Activated CD4-positive, alpha-beta memory T cell treated with anti-CD3 and anti-CD28 coated beads for 36 hours (primary cell): ENCODE data around the gene ARHGEF11. TPM values are rescaled to one million over a fixed set of nuclear protein-coding genes. Genes with fewer than 3 reads are reported as not detected.
A peak's percentile ranks its signal among the peaks of the same experiment; 100 is the strongest.

ENCODE experiments used
- CTCF ChIA-PET: fragments of 350-600 bp; sonication (Branson Sonifier 250); formaldehyde crosslinking; loops from one replicate; lab custom pipeline; 2021; ENCODE audit warnings: antibody characterized with exemption, inconsistent platforms; lab: Charles Lee
- POLR2A ChIA-PET: fragments of 350-600 bp; sonication (Branson Sonifier 250); formaldehyde crosslinking; loops from one replicate; lab custom pipeline; 2021; ENCODE audit warnings: antibody characterized with exemption; lab: Charles Lee
- DNase-seq: peaks from one replicate; pipeline ENCODE4 v3.0.0-alpha.2; 2020
- H3K27ac Mint-ChIP-seq: one replicate; pipeline ENCODE4 v1.8.0; 2021; ENCODE audit warnings: mixed read lengths
- H3K27me3 Mint-ChIP-seq: one replicate; pipeline ENCODE4 v1.8.0; 2021; ENCODE audit warnings: mixed read lengths
- H3K36me3 Mint-ChIP-seq: one replicate; pipeline ENCODE4 v1.8.0; 2021; ENCODE audit warnings: mixed read lengths
- H3K4me1 Mint-ChIP-seq: one replicate; pipeline ENCODE4 v1.8.0; 2021; ENCODE audit warnings: low read depth, mixed read lengths
- H3K4me3 Mint-ChIP-seq: one replicate; pipeline ENCODE4 v1.8.0; 2021; ENCODE audit warnings: mild to moderate bottlenecking, mixed read lengths
- H3K9me3 Mint-ChIP-seq: one replicate; pipeline ENCODE4 v1.8.0; 2021; ENCODE audit warnings: mixed read lengths
- intact Hi-C: fragments of 100-400 bp; cut with micrococcal nuclease; formaldehyde crosslinking; loops from one replicate; pipeline ENCODE4 v1.15.1; 2023
- total RNA-seq, 2 experiments: library from RNA; stranded (reverse); gene quantifications; one replicate each; pipeline ENCODE4 v1.2.3, GENCODE V29; 2021

ARHGEF11 gene
- total RNA-seq, 2 experiments from 2014 or later: 1.3 to 1.8 TPM

DNA sequence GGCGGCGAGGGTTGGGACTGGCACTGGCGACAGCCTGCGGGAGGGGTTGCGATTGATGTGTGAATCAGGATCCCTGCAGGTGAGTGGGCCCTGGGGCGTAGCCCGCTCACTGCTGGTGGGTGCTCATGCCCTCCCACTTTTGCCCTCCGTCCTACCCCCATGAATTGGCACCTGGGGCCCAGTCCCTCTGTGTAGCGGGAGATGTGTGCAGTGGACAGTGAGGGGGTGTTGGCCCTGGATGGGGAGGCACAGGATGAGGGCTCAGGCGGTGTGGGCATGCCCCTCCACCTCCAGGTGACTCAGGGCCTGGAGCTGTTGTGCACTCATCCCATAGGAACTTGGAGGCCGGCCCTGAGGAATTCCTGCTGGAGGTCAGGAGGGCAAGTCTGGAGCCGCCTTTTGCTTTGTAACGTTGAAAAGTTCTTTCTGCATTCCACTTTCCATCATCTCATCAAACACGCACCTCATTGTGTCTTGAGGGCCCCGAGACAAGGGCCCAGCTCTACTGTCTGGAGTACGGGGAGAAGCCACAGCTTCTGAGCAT, 149.0 kb downstream of the ARHGEF11 start:
- peaks cover 45% of the 10 kb centered on the region for H3K27me3 Mint-ChIP-seq
- H3K4me3 Mint-ChIP-seq: no peak overlapping the region
- no peak overlapping the region for H3K27ac Mint-ChIP-seq
- DNase-seq: no peak
- CTCF ChIA-PET: interaction anchor here (0.8 to 0.9 kb wide), 2 partner anchors 17 to 31 kb away, joined by 3 read pairs; no protein-coding TSS in a partner anchor
- POLR2A ChIA-PET: no interaction called here
- intact Hi-C loops: loop anchor here (10.0 kb wide), 1 partner anchor 212 kb away; no protein-coding TSS in a partner anchor
- H3K36me3 Mint-ChIP-seq: no peaks in the 10 kb centered on the region
- no peaks in the 10 kb centered on the region for H3K9me3 Mint-ChIP-seq
- peaks cover 13% of the 10 kb centered on the region for H3K4me1 Mint-ChIP-seq

DNA sequence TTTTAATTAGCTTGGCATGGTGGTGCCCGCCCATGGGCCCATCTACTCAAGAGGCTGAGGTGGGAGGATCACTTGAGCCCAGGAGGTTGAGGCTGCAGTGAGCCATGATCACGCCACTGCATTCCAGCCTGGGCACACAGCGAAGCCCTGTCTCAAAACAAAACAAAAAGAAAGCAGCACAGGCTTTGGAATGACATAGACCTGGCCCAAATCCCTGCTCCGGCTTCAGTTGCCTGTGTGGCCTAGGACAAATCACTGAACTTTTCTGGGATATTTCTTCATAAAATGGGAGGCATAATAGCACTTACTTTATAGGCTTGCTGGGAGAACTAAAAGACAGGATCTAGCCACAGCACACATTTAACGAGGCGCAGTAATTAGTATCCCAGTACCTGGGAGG, 149.6 kb downstream of the ARHGEF11 start:
- no peak overlapping the region for H3K27ac Mint-ChIP-seq
- H3K4me1 Mint-ChIP-seq: peaks cover 13% of the 10 kb centered on the region
- no peak for DNase-seq
- CTCF ChIA-PET: interaction anchor here (7.3 kb wide), 1 partner anchor 28 kb away, joined by 132 read pairs; the partner anchor contains the start of gene LRRC71
- POLR2A ChIA-PET: no interaction called here
- H3K9me3 Mint-ChIP-seq: no peaks in the 10 kb centered on the region
- H3K36me3 Mint-ChIP-seq: no peaks in the 10 kb centered on the region
- H3K27me3 Mint-ChIP-seq: peaks cover 51% of the 10 kb centered on the region
- intact Hi-C loops: loop anchor here (10.0 kb wide), 1 partner anchor 211 kb away; no protein-coding TSS in a partner anchor
- H3K4me3 Mint-ChIP-seq: no peak overlapping the region

DNA sequence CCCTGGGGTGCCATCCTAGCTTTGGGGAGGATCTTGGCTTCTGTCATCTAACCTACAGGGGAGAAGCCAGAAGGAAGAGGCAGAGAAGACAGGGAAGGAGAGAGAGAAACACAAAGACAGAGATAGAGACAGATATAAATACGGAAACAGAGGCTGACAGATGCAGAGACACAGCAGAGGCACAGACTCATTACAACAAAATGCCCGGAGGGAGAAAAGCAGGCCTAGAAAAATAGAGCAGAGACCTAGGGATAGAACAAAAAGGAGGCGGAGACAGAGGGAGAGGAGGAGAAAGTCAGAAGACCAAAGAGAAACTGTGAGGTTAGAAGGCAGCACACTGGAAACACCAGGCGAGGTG, 150.1 kb downstream of the ARHGEF11 start:
- H3K27ac Mint-ChIP-seq: no peak overlapping the region
- H3K9me3 Mint-ChIP-seq: no peaks in the 10 kb centered on the region
- ChIA-PET CTCF (interaction anchor here (7.3 kb wide), 1 partner anchor 29 kb away, joined by 132 read pairs; the partner anchor contains the start of gene LRRC71), POLR2A (no interaction called here)
- no peak for DNase-seq
- H3K4me3 Mint-ChIP-seq: no peak overlapping the region
- H3K27me3 Mint-ChIP-seq: peaks cover 54% of the 10 kb centered on the region
- peaks cover 13% of the 10 kb centered on the region for H3K4me1 Mint-ChIP-seq
- intact Hi-C loops: loop anchor here (10.0 kb wide), 1 partner anchor 211 kb away; no protein-coding TSS in a partner anchor
- H3K36me3 Mint-ChIP-seq: no peaks in the 10 kb centered on the region

DNA sequence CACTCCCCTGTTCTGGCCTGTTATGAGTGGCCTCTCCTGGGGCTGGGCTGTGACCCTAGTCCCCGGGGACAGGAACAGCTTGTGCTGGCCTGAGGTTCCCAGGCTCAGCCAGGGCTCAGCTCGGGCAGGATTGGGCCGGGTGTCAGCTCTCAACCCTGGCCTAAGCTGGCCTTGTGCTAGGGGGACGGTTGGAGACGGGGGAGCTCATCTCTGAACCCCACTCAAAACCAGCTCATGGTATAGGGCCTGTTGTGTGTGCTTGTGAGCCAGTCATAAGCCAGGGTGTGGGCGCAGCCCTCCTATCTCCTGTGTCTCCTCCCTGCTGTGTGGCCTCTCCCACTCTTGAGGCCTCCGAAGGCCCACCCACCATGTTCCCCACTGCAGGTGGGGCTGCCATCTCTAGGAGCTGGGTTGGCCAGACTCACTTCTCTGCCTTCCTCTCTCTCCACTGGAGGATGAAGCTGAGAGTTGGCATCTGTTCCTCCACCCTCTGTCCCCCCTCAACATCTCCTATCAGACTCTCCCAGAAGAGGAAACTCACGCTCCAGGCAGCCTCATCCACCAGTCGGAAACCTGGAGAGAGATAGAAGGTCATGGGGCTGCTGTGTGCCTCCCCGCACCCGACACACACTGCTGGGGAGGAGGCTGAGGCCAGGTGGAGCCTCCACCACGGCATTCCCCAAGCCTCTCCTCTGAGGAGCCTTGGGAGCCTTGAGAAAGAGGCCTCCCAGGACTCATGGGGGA, 150.7 kb downstream of the ARHGEF11 start:
- no peak for DNase-seq
- no peak overlapping the region for H3K4me3 Mint-ChIP-seq
- intact Hi-C loops: loop anchor here (10.0 kb wide), 1 partner anchor 210 kb away; no protein-coding TSS in a partner anchor
- ChIA-PET CTCF (interaction anchor here (1.1 to 7.3 kb wide), 2 partner anchors 29 to 35 kb away, joined by 3 to 132 read pairs; partner anchors contain the start of gene LRRC71), POLR2A (no interaction called here)
- no peaks in the 10 kb centered on the region for H3K36me3 Mint-ChIP-seq
- no peak overlapping the region for H3K27ac Mint-ChIP-seq
- H3K9me3 Mint-ChIP-seq: no peaks in the 10 kb centered on the region
- H3K27me3 Mint-ChIP-seq: peaks cover 56% of the 10 kb centered on the region
- H3K4me1 Mint-ChIP-seq: peaks cover 13% of the 10 kb centered on the region

DNA sequence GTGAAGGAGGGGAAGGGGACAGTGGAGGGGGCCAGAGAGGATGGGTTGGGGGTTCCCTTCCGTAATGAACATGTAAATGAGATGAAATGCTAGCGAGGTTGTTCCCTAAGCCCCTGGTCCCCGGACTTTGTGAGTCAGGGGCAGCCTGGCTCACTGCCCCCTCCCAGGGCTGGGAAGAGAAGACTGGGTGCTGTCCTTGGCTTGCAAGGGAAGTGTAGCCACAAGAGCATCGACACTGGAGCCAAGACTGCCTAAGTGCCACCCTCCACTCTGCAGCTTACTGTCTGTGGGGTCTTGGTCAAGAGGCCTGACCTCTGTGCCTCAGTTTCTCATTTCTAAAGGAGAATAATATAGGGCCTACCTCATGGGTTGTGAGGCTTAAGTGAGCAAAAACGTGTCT, 151.5 kb downstream of the ARHGEF11 start:
- CTCF ChIA-PET: interaction anchor here (1.1 to 7.3 kb wide), 3 partner anchors 30 to 95 kb away, joined by 3 to 132 read pairs (median 89); partner anchors contain the start of gene LRRC71
- POLR2A ChIA-PET: no interaction called here
- DNase-seq: no peak
- Mint-ChIP-seq H3K4me3 (no peak overlapping the region), H3K9me3 (no peaks in the 10 kb centered on the region), H3K36me3 (no peaks in the 10 kb centered on the region), H3K4me1 (peaks cover 13% of the 10 kb centered on the region), H3K27me3 (peaks cover 53% of the 10 kb centered on the region), H3K27ac (no peak overlapping the region)
- intact Hi-C loops: loop anchor here (10.0 kb wide), 1 partner anchor 209 kb away; no protein-coding TSS in a partner anchor

DNA sequence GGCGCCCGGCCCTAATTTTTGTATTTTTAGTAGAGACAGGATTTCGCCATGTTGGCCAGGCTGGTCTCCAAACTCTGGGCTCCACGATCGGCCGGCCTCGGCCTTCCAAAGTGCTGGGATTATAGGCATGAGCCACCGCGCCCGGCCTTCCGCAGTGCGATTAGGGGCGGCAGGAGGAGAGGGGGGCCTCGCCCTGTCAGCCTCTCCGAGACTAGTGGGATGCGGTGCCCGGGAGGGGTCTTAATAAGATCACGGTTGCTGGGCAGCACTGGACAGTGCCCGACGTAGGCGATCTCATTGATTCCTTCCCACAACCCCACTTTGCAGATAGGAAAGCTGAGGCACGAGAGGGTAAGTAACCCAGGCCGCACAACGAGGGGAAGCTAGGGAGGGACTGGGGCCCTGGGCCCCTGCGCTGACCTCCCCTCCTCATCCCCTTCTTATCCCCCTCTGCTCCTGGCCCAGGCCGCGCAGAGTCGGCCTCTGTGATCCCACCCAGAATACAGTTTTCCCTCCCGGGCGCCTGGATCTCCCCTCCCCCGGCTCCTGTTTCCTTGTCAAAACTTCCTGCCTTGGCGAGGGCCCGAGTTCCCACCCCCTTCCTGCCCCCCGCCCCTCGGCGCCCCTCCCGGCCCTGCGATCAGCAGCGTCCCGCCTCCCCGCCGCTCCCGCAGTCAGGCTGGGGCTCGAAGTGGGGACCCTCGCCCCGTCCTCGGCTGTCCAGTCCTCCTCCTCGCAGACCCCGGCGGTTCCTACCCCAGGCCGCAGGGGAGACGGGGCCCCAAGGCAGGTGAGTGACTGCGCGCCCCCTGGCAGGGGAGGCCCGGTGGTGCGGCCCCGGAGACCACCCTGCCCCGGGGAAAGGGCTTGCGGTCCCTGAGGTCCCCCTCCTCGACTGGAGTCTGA, 152.2 kb downstream of the ARHGEF11 start, which contains the start of gene PEAR1:
Gene PEAR1, plus strand, starts transcription at position 671 of the 906 bp plus-strand sequence. CDS start 10,209 bp downstream, outside the sequence.
- peaks cover 11% of the 10 kb centered on the region for H3K4me1 Mint-ChIP-seq
- peaks cover 50% of the 10 kb centered on the region for H3K27me3 Mint-ChIP-seq
- DNase-seq: no peak
- ChIA-PET POLR2A (no interaction called here), CTCF (interaction anchor here (0.8 to 9.3 kb wide), 11 partner anchors 17 to 344 kb away, joined by 3 to 137 read pairs (median 7); partner anchors contain the start of genes INSRR, LRRC71 and NTRK1)
- H3K9me3 Mint-ChIP-seq: no peaks in the 10 kb centered on the region
- peak within 1 kb of the TSS; percentile 48 for H3K4me3 Mint-ChIP-seq
- H3K27ac Mint-ChIP-seq: no peak within 1 kb of the TSS
- no peaks in the 10 kb centered on the region for H3K36me3 Mint-ChIP-seq
- intact Hi-C loops: loop anchor here (2.0 to 10.0 kb wide), 2 partner anchors 28 to 208 kb away; partner anchors contain the start of gene LRRC71

DNA sequence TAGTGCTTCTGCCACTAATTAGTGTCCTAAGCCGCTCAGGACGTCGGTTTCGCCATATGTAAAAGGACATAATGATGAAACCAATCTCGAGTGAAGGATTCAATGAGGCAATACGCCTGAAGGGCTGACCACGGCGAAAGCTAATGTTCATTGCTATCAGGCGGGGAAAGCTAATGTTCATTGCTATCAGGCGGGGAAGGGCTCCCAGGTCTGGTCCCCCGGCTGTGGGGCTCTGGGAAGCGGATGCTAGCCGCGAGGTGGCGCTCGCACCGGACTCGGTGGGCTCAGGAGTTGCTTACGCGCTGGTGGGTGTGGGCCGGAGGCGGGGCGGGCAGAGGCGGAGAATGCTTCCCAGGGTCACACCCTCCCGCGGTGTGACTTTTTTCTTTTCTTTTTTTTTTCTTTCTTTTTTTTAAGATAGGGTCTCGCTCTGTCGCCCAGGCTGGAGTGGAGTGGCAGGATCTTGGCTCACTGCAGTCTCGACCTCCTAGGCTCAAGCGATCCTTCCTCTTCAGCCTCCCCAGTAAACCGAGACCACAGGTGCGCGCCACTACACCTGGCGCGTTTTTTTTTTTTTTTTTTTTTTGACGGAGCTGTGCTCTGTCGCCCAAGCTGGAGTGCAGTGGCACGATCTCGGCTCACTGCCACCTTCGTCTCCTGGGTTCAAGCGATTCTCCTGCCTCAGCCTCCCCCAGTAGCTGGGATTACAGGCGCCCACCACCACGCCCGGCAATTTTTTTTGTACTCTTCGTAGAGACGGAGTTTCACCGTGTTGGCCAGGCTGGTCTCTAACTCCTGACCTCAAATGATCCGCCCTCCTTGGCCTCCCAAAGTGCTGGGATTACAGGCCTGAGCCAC, 153.1 kb downstream of the ARHGEF11 start:
- Mint-ChIP-seq H3K4me3 (peak overlapping the region; percentile 48), H3K27ac (no peak overlapping the region), H3K4me1 (peaks cover 10% of the 10 kb centered on the region), H3K36me3 (no peaks in the 10 kb centered on the region), H3K27me3 (peaks cover 46% of the 10 kb centered on the region), H3K9me3 (no peaks in the 10 kb centered on the region)
- peak; percentile 92 for DNase-seq
- ChIA-PET POLR2A (no interaction called here), CTCF (interaction anchor here (0.8 to 9.3 kb wide), 20 partner anchors 13 to 343 kb away, joined by 3 to 137 read pairs (median 4); partner anchors contain the start of genes INSRR, LRRC71, NTRK1 and SH2D2A)
- intact Hi-C loops: loop anchor here (2.0 to 10.0 kb wide), 2 partner anchors 28 to 208 kb away; partner anchors contain the start of gene LRRC71

DNA sequence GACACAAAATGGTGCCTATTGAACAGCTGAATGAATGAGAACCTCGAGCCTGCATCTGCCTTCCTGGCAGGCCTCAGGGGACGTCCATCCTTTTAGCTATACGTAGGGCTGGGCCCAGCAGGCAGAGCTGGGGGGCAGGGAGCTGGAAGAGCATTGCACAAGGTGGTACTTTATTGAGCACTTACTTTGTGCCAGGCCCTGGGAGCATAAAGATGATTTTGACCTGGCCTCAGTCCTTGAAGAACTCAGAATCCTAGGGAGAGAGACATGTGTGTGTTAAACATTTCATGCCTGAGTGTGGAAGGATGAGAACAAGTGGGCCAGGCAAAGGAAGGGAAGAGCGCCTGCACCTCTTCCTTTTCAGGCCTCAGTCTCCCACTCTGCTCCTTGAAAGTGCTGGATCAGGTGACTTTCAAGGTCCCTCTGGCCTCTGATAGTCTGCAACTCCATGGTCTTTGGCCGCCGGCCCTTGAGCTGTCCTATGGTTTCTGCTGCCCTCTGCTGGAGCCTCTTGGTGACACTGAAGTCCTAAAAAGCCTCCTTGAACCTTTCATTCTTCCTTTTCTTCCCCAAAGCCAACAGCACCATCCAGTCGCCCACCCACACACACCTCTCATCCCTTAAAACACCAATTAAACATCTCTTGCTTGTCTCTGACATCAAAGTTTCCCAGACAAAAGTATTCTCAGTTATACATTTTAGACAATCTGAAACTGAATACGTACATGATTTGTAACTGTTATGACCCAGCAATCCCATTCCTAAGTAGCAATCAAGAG, 155.6 kb downstream of the ARHGEF11 start:
- Mint-ChIP-seq H3K27ac (no peak overlapping the region), H3K36me3 (no peaks in the 10 kb centered on the region), H3K4me1 (peaks cover 10% of the 10 kb centered on the region), H3K9me3 (no peaks in the 10 kb centered on the region), H3K4me3 (no peak overlapping the region), H3K27me3 (peaks cover 42% of the 10 kb centered on the region)
- DNase-seq: peak; percentile 74
- intact Hi-C loops: loop anchor here (1.0 to 10.0 kb wide), 5 partner anchors 29 to 205 kb away; partner anchors contain the start of gene NTRK1
- POLR2A ChIA-PET: interaction anchor here (1.2 kb wide), 1 partner anchor 32 kb away, joined by 3 read pairs; no protein-coding TSS in a partner anchor
- CTCF ChIA-PET: interaction anchor here (0.7 to 9.3 kb wide), 36 partner anchors 8 to 229 kb away, joined by 3 to 137 read pairs (median 5); partner anchors contain the start of genes INSRR, ISG20L2, LRRC71 and METTL25B

DNA sequence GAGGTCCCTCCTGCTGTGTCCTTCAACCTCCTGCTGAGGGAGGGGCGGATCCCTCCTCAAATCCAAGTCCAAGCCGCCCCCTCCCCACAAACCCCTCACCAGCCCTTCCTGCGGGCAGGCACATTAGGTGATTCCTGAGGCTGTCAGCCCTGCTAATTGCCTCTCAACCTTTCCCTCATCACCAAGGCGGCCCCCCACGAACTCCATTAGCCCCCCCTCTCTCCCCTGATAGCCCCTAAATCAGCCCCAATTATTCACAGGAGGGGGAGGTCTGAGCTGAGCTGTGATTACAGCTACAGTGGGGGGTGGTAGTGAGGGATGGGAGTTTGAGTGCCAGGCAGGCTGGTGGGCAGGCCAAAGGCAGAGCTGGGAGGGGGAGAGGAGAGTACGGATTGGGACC, 157.8 kb downstream of the ARHGEF11 start:
- Mint-ChIP-seq H3K9me3 (no peaks in the 10 kb centered on the region), H3K4me1 (peaks cover 7% of the 10 kb centered on the region), H3K4me3 (no peak overlapping the region), H3K27me3 (peaks cover 40% of the 10 kb centered on the region), H3K27ac (no peak overlapping the region), H3K36me3 (no peaks in the 10 kb centered on the region)
- intact Hi-C loops: no loop called here
- POLR2A ChIA-PET: no interaction called here
- CTCF ChIA-PET: interaction anchor here (1.8 to 9.3 kb wide), 3 partner anchors 51 to 198 kb away, joined by 4 to 137 read pairs (median 13); no protein-coding TSS in a partner anchor
- no peak for DNase-seq

DNA sequence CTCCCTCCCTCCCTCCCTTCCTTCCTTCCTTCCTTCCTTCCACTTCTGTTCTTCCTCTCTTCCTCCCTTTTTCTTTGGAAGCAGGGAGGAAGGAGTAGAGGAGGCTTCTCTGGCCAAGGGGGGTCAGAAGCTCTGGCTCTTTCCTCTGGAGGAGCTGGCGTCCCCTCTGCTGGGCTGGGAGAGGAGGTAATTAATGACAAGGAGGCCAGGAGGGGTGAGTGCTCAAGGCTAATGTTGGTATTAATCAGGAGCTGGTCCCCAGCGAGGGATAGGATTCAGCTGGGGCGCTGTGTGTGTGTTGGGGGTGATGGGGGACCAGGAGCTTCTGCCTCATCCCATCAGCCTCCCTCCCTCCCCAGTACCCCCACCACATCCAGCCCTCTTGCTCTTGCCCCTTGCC, 158.2 kb downstream of the ARHGEF11 start:
- POLR2A ChIA-PET: no interaction called here
- H3K27ac Mint-ChIP-seq: no peak overlapping the region
- H3K36me3 Mint-ChIP-seq: no peaks in the 10 kb centered on the region
- H3K4me3 Mint-ChIP-seq: no peak overlapping the region
- DNase-seq: no peak
- CTCF ChIA-PET: interaction anchor here (0.8 to 9.3 kb wide), 4 partner anchors 41 to 198 kb away, joined by 3 to 137 read pairs (median 8); no protein-coding TSS in a partner anchor
- H3K27me3 Mint-ChIP-seq: peaks cover 40% of the 10 kb centered on the region
- H3K9me3 Mint-ChIP-seq: no peaks in the 10 kb centered on the region
- peaks cover 7% of the 10 kb centered on the region for H3K4me1 Mint-ChIP-seq
- intact Hi-C loops: no loop called here
